Right atrium auricular region (tissue), 2 donors: ENCODE data around the gene FERMT1. TPM values are rescaled to one million over a fixed set of nuclear protein-coding genes. Genes with fewer than 3 reads are reported as not detected.

Experiments
- DNase-seq: peaks from one replicate; pipeline ENCODE4 v3.0.0-alpha.2; 2019; ENCODE audit warnings: low spot score
- H3K27ac ChIP-seq, 2 donors: fragments of 200-600 bp; sonication (generic); 1 replicate in 1 of 2; 2 replicates in 1 of 2; pipeline ENCODE4 v1.5.1; 2016 to 2019
- H3K27me3 ChIP-seq, 2 donors: fragments of 200-600 bp; sonication (generic); one replicate each; pipeline versions ENCODE4 v1.5.1 to v1.6.0; 2017 to 2019
- H3K36me3 ChIP-seq: fragments of 200-600 bp; sonication (generic); one replicate; pipeline ENCODE4 v1.5.1; 2016
- H3K4me1 ChIP-seq, 2 donors: fragments of 200-600 bp; sonication (generic); one replicate each; pipeline versions ENCODE4 v1.5.1 to v1.6.0; 2017 to 2019
- H3K4me3 ChIP-seq, 2 donors: fragments of 200-600 bp; sonication (generic); 1 replicate in 1 of 2; 2 replicates in 1 of 2; pipeline ENCODE4 v1.5.1; 2017 to 2019; ENCODE audit warnings: mild to moderate bottlenecking in 1 of 2, moderate library complexity in 1 of 2
- H3K9me3 ChIP-seq, 2 donors: fragments of 200-600 bp; sonication (generic); one replicate each; pipeline ENCODE4 v1.5.1; 2019
- CTCF ChIP-seq, 2 donors: fragments of 200-600 bp; sonication (generic); IDR thresholded peaks; one replicate each; pipeline ENCODE4 v1.5.1; 2019; ENCODE audit warnings: antibody characterized with exemption in 2 of 2
- total RNA-seq, 2 donors: library from RNA; depleted of rRNA; stranded (reverse); fragments of >200 nt; gene quantifications; one replicate each; pipeline ENCODE4 v1.1.0, GENCODE V29; 2016

Gene FERMT1
- total RNA-seq, 2 donors from 2014 or later: 0.67 to 1.5 TPM

DNA sequence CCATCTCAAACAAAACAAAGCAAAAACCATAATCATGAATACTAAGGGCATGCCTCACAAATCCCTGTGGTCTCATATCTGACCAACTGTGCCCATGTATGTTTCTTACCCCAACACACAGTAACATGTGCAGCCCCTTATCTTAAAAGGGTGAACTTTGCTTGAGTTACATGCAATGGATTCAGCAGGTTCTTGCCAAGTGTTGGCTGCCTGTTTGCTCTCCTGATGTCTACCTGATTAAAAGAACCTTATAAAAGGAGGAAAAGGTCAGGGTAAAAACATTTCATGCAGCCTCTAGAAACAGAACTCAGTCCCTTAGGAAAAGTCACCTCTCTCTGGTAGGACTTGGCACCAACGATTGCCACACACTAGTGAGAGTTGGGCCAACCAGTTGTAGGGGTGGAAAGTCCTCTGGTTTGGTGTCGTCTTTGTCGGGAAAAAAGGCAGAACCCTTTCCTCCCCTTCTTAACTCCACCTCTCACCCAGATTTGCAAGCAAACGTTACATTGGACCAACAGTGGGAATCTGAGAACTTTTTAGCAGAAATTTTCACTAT, 55.0 kb downstream of the FERMT1 start:
- no peak for TF ChIP-seq CTCF (IDR thresholded peaks at IDR 0.05)
- no peak for DNase-seq
- no peaks in the 10 kb centered on the region for H3K4me1 ChIP-seq
- no peak overlapping the region for H3K4me3 ChIP-seq
- H3K9me3 ChIP-seq: no peaks in the 10 kb centered on the region
- H3K27ac ChIP-seq: no peak overlapping the region
- H3K27me3 ChIP-seq: no peaks in the 10 kb centered on the region
- no peaks in the 10 kb centered on the region for H3K36me3 ChIP-seq

DNA sequence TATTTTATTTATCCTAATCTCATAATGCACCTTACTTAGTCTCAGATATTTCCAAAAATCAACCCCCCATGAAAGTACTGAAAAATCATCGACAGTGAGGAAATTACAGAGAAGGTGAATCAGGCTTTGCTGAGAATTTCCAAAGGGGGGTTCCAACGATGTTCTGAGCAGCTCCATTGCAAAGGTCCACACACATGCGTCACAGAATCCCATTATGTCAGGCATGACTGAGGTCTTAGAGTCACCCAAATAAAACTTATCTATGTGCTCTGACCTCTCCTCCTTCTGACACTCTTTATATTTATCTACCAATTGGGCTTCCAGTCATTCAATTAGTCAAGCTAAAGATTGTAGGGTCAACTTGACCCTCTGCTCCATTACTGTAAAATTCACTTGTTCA, 56.2 kb downstream of the FERMT1 start:
- H3K36me3 ChIP-seq: no peaks in the 10 kb centered on the region
- no peaks in the 10 kb centered on the region for H3K9me3 ChIP-seq
- no peak for DNase-seq
- H3K27ac ChIP-seq: no peak overlapping the region
- TF ChIP-seq CTCF (IDR thresholded peaks at IDR 0.05): no peak
- H3K4me1 ChIP-seq: no peaks in the 10 kb centered on the region
- no peak overlapping the region for H3K4me3 ChIP-seq
- no peaks in the 10 kb centered on the region for H3K27me3 ChIP-seq

DNA sequence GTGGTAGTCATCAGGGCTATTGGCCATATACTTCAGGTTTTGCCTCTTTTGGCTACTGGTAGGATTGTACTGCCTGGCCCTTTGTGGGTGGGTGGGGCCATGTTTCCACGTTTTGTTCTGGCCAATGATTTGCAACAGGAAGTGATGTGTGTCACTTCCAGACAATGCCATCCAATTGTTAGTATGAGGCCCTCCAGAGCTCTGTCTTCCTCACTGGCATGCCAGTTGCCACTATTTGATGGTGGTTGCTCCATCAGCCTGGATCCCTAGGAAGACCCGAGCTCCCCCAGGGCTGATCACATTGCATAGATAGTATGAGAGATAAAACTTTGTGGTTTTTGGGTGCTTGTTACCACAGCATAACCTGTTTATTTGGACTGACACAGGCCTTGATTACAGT, 61.3 kb downstream of the FERMT1 start:
- no peaks in the 10 kb centered on the region for H3K36me3 ChIP-seq
- no peak overlapping the region for H3K4me3 ChIP-seq
- no peaks in the 10 kb centered on the region for H3K4me1 ChIP-seq
- no peak overlapping the region for H3K27ac ChIP-seq
- no peaks in the 10 kb centered on the region for H3K27me3 ChIP-seq
- H3K9me3 ChIP-seq: no peaks in the 10 kb centered on the region
- TF ChIP-seq CTCF (IDR thresholded peaks at IDR 0.05): no peak
- no peak for DNase-seq

- Histone ChIP-seq H3K27ac (no peak overlapping the region), H3K36me3 (no peaks in the 10 kb centered on the region), H3K4me1 (no peaks in the 10 kb centered on the region), H3K9me3 (no peaks in the 10 kb centered on the region), H3K4me3 (no peak overlapping the region), H3K27me3 (no peaks in the 10 kb centered on the region)
- no peak for TF ChIP-seq CTCF (IDR thresholded peaks at IDR 0.05)
- no peak for DNase-seq
Observed at GRCh38 chr20:6060213-6060612, 62.6 kb downstream of the FERMT1 start.

DNA sequence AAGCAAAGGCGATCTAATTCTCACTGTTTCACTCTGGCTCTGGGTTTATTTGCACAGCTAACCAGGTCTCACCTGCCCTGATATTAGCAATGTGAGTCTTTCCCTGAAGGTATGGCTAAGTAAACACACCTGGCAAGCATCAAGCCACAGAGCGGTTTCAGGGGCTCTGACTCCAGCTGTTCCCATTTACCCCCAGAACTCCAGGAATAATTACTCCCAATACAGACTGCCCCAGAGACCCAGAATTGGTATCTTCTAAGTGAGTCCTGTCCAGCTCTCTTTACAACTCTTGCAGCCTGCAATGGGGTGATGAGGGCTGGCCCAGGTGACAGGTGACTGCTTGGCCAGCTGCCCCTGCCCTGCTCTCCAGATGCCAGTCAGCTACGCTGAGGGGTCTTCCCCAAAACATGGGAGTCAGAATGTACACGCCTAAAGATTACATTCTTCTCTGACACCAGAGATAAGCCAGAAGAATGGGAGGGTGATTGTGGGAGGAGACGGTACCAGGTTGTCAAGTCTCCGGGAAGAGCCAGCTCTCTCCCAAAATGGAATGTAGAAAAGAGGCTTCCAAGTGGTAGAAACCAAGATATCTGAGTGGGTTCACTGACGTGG, 64.0 kb downstream of the FERMT1 start:
- H3K4me3 ChIP-seq: no peak overlapping the region
- DNase-seq: no peak
- H3K4me1 ChIP-seq: no peaks in the 10 kb centered on the region
- TF ChIP-seq CTCF (IDR thresholded peaks at IDR 0.05): no peak
- H3K36me3 ChIP-seq: no peaks in the 10 kb centered on the region
- H3K27ac ChIP-seq: no peak overlapping the region
- no peaks in the 10 kb centered on the region for H3K9me3 ChIP-seq
- no peaks in the 10 kb centered on the region for H3K27me3 ChIP-seq

DNA sequence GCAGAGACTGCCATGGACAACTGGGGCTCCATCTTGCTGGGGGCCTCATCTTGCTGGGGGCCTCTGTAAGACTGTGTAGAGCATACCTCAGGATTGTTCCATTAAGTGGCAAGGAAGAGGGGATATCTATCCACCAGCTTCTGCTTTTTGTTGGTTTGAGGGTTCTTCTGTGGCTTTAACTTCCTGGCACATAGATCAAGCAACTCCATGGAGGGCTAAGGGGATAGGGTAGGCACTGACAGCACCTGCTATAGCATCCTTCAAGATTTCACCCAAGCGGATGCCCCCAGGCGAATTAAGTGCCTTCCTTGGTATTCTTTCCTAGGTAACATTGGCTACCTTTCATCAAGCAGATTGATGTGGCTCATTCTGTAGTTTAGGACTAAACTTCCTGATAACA, 65.1 kb downstream of the FERMT1 start:
- no peak for TF ChIP-seq CTCF (IDR thresholded peaks at IDR 0.05)
- Histone ChIP-seq H3K9me3 (no peaks in the 10 kb centered on the region), H3K27me3 (no peaks in the 10 kb centered on the region), H3K4me3 (no peak overlapping the region), H3K4me1 (peaks cover 0 to under 1% of the 10 kb centered on the region in 2 donors), H3K36me3 (no peaks in the 10 kb centered on the region), H3K27ac (no peak overlapping the region)
- DNase-seq: no peak
